GM21515 (cell line): ENCODE results near the gene RBM28.

Source experiments
- ATAC-seq: cut with Tn5 transposase; IDR thresholded peaks from one replicate; pipeline ENCODE4 v1.9.1; 2021; ENCODE audit not compliant: unreplicated experiment

The RBM28 gene

DNA sequence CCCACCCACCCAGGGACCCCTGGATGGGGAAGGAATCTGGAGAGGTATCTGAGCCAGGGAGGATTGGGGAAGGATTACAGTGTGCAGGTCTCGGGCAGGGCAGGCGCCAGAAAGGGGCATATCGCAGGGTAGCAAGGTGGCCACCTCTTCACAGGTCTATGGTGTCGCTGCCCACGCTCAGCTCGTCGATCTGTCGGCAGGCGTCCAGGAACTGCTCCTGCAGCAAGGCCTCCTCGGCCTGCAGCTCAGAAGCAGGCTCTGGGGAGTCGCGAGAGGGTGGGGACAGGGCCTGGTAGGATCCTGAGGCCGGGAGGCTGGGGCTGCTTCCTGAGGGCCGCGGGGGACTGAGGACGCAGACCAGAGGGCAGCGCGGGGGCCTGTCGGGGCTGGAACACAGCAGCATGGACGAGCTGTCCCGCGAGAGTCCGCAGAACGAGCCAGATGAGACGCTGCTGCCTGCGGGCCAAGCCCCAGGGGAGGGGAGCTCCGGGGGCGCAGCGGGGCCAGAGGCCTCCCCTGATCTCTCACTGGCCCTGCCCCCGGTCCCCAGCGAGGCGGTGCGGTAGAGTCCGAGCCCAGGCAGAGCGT lies 7.1 kb upstream of the RBM28 start:
- no peak for ATAC-seq

- ATAC-seq = no peak
Measured at GRCh38 chr7:128349466-128349825, 5.7 kb upstream of the RBM28 start.

DNA sequence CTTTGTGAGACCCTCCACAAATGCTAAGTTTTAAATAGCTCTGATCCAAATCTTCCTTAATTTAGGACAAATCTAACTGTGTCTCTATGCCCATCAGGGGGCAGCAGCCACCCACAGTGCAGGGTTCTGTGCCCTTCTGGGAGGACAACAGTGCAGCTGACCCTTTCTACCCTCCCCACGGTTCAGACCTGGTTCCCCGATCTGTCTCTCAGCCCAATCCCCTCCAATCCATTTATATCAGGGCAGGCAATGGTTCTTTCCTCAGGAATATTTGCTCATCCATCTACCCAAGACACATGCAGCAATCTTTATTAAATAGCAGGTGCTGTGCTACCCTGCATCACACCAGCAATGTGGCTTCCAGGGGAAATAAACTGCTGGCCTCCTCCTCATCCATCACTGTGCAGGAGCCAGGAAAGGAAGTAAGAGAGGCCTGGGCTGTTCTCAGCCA lies 4.0 kb upstream of the RBM28 start:
- no peak for ATAC-seq

- no peak for ATAC-seq
Measured at GRCh38 chr7:128344431-128344774, 695 bp upstream of the RBM28 start.

- no peak for ATAC-seq
Measured at GRCh38 chr7:128341733-128342132, 2.0 kb downstream of the RBM28 start.

DNA sequence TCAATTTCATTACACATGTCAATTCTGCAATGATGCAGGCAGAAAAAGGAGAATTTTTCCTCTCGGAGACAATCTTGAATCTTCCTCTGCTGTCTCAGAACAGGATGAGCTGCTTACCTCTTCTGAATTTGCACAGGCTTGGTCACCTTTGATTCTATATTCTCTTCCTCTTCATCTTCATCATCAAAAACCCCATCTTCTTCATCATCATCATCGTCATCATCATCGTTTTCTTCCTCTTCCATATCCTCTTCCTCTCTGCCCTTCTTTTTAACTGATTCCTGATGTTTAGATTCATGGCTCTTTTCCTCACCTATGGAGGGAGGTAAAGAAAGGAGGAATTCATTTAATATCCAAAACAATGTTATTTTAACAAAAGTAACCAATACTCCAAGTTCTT lies 8.0 kb downstream of the RBM28 start:
- no peak for ATAC-seq

GRCh38 chr7:128324368-128324680 lies 19.4 kb downstream of the RBM28 start:
- no peak for ATAC-seq

DNA sequence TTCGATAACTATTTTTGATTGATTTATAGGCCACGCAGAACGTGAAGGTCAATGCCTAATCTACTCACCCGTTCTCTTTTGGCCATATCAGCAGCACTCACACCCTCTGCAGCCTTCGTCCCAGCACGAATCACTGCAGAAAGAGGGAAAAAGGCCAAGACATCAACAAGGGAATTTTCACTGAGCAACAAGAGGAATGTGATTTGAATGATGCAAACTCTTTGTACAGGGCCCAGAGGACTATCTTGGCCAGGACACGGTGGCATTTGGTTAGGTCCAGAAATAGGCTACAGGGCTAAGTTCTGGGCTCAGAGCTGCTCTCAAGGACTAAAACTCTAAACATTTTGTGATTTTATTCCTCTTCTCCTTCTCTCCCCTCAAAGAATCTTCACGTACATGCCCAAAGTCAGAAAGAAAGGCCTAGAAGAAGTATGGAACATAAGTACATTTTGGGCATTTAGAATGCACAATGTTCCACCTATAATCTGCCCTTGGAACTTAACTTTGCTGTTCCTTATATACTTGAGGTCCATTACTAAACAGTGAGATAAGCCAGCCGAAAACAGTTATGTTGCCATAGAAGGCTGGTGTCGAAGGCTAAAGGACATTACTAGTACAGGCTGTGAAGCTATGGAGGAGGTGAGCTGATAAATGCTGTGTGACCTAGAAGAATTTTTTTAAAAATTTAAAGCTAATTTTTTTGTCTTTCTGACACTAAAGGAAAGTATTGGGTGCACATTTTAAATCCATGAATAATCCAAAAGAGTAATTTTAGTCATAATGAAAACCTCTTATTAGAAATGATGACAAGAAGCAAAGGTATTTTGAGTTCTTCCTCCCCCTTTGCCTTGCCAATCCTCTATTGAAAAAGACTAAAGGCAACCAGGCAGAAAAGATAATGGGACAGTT lies 20.0 kb downstream of the RBM28 start:
- no peak for ATAC-seq

DNA sequence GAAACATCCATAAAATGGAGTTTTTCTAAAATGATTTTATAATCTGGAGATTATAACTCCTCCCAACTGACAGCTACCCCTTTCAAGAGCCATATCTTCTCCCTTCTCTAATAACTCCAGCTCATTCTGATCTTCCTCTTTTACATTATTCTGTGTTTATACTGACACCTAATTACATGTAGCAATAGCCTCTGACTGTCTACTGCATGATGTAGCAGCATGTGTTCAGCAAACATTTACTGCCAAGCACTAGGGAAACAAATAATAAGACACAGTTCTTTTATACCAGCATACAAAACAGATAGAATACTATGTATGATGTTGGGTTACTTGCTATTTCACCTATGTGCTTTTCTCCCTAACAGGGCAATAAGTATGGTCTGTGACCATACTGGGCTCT lies 20.7 kb downstream of the RBM28 start:
- ATAC-seq = no peak

- no peak for ATAC-seq
Measured at GRCh38 chr7:128322040-128322643, 21.6 kb downstream of the RBM28 start.

DNA sequence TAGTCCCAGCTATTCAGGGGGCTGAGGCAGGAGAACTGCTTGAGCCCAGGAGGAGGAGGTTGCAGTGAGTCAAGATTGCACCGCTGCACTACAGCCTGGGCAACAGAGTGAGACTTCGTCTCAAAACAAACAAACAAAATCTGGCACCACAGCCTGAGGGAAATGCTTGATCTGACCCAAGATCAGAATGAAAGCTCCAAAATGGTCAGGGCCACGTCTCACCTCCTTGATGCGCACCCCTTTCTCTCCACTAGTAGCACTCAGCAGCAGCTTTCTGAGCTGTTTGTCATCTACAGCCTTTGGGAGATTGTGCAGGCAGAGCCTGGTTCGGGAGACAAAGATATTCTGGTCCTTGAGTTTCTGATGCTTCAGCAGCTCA lies 22.7 kb downstream of the RBM28 start:
- no peak for ATAC-seq

- no peak for ATAC-seq
Measured at GRCh38 chr7:128318691-128319090, 25.0 kb downstream of the RBM28 start.

DNA sequence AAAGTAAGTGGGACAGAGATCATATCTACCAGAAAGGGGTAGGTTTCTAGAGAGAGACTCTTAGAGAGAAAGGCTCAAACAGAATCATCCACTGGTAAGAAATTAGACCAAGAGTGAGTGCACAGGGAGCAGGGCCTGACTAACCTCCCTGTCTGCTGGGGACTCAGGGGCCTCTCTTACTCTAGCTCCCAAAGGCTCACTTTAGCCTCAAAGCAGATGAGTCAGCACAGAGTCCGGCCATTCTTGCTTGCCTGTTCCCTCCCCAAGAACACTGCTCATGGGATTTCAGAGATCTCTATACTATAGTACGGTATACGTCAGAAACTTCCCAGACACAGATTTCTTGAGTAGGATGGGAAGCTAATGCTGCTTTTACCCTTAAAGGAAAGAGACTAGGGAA lies 32.7 kb downstream of the RBM28 start:
- no peak for ATAC-seq

GRCh38 chr7:128310499-128310898 lies 33.2 kb downstream of the RBM28 start:
- ATAC-seq = no peak

DNA sequence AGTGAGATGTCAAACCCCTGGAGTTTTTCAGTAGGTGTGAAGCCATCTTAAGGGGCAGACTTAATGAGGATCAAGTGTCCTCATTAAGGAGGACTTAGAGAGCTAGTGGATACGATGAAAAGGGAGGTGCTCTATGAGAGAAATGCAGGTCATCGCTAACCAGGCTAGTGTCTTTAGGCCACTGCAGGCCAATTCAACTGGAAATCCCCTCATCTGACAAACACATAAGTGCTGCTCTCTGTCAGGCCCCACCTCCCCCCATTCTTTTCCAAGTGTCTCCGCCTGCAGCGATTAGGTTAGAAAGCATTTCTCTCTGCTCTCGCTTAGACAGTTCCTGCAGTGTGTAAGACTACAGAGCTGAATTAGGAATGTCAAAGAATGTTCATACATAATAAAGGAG lies 33.7 kb downstream of the RBM28 start:
- no peak for ATAC-seq

- no peak for ATAC-seq
Measured at GRCh38 chr7:128309124-128309523, 34.6 kb downstream of the RBM28 start.

DNA sequence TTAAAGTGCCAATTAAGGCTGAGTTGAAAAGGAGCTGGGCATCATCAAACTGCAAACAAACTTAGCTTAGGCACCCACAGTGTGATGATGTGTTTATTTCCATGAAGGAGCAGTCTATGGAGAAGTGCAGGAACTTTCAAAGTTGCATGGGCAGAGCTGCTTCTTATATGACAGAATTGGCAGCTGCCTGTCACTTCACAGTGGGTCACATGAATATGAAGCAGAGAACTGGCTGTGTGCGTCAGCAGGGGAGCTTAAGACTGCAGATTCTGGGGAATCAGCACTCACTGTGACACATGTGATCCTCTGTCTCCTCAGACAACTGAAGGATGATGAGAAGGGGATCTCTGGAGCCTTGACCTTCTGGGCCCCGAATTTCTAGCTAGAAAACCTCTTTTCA lies 36.6 kb downstream of the RBM28 start:
- no peak for ATAC-seq

GRCh38 chr7:128304212-128304611 lies 39.5 kb downstream of the RBM28 start:
- no peak for ATAC-seq

GRCh38 chr7:128303643-128304042 lies 40.1 kb downstream of the RBM28 start:
- ATAC-seq = no peak

DNA sequence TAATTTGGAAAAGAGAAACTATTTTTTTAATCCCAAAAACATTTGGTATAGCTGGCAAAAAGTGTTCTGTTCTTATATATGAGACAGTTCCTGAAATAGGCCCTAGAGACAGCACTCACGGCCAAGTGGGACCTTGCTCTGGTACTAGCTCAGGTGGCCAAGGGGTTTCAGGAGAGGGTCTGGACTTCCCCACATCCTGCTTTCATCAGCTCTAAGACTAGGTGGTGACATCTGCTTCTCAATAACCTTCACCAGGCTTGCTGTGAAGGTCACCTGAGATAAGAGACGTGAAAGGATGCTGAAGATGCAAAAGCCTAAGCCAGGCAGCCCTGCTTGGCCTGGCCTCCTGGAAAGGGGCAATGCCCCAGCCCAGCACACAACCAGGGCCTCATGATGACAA lies 40.6 kb downstream of the RBM28 start:
- ATAC-seq = no peak

GRCh38 chr7:128302139-128302538 lies 41.6 kb downstream of the RBM28 start:
- ATAC-seq = no peak

GRCh38 chr7:128299109-128299607 lies 44.5 kb downstream of the RBM28 start:
- no peak for ATAC-seq
